H9 (cell line): ENCODE data around the gene TJP2. TPM values are rescaled to one million over a fixed set of nuclear protein-coding genes. Genes with fewer than 3 reads are reported as not detected.

Source experiments
- DNase-seq: peaks from one replicate; pipeline ENCODE4 v3.0.0-alpha.2; 2017
- H2AFZ ChIP-seq: one replicate; pipeline ENCODE4 v1.6.1; 2013; ENCODE audit warnings: mild to moderate bottlenecking, low read length, control low read depth, moderate library complexity
- H2AK5ac ChIP-seq: 2 replicates; pipeline ENCODE4 v1.6.1; 2013; ENCODE audit warnings: low read length, control low read depth, mixed read lengths; ENCODE audit not compliant: insufficient read length
- H2BK120ac ChIP-seq: one replicate; pipeline ENCODE4 v1.6.1; 2013; ENCODE audit warnings: low read depth, mild to moderate bottlenecking, low read length, control low read depth, inconsistent platforms; ENCODE audit not compliant: poor library complexity, severe bottlenecking
- H2BK12ac ChIP-seq: 2 replicates; pipeline ENCODE4 v1.6.1; 2013; ENCODE audit warnings: low read length, control low read depth, mixed read lengths, low read depth; ENCODE audit not compliant: insufficient read length
- H2BK15ac ChIP-seq: 2 replicates; pipeline ENCODE4 v1.6.1; 2013; ENCODE audit warnings: low read depth, low read length, control low read depth
- H2BK20ac ChIP-seq: one replicate; pipeline ENCODE4 v1.6.1; 2013; ENCODE audit warnings: low read depth, mild to moderate bottlenecking, low read length, control low read depth, inconsistent platforms; ENCODE audit not compliant: poor library complexity, severe bottlenecking
- H2BK5ac ChIP-seq: 2 replicates; pipeline ENCODE4 v1.6.1; 2013; ENCODE audit warnings: low read length, control low read depth, mixed read lengths; ENCODE audit not compliant: insufficient read length
- H3K14ac ChIP-seq: 2 replicates; pipeline ENCODE4 v1.6.1; 2013; ENCODE audit warnings: low read length, control low read depth; ENCODE audit not compliant: insufficient read depth
- H3K18ac ChIP-seq: 2 replicates; pipeline ENCODE4 v1.6.1; 2013; ENCODE audit warnings: low read depth, mild to moderate bottlenecking, mixed read lengths, low read length, control low read depth; ENCODE audit not compliant: insufficient read length
- H3K23ac ChIP-seq: 2 replicates; pipeline ENCODE4 v1.6.1; 2013; ENCODE audit warnings: low read length, control low read depth, mixed read lengths, low read depth; ENCODE audit not compliant: insufficient read length
- H3K23me2 ChIP-seq: 2 replicates; pipeline ENCODE4 v1.6.1; 2013; ENCODE audit warnings: low read depth, mild to moderate bottlenecking, mixed read lengths, low read length, control low read depth; ENCODE audit not compliant: insufficient read length, poor library complexity, severe bottlenecking
- H3K27ac ChIP-seq: 2 replicates; pipeline ENCODE4 v1.5.1; 2013; ENCODE audit warnings: low read length, control low read depth, mixed read lengths, low read depth; ENCODE audit not compliant: insufficient read length
- H3K27me3 ChIP-seq: 2 replicates; pipeline ENCODE4 v1.6.1; 2013; ENCODE audit warnings: low read length, control low read depth, inconsistent platforms; ENCODE audit not compliant: insufficient read depth
- H3K4ac ChIP-seq: 2 replicates; pipeline ENCODE4 v1.6.1; 2013; ENCODE audit warnings: low read depth, mild to moderate bottlenecking, control low read depth, inconsistent platforms, low read length, moderate library complexity
- H3K4me1 ChIP-seq: 2 replicates; pipeline ENCODE4 v1.6.1; 2013; ENCODE audit warnings: low read length, control low read depth, inconsistent platforms; ENCODE audit not compliant: insufficient read depth
- H3K4me2 ChIP-seq: 2 replicates; pipeline ENCODE4 v1.6.1; 2013; ENCODE audit warnings: low read length, control low read depth, mixed read lengths; ENCODE audit not compliant: insufficient read length, insufficient read depth
- H3K56ac ChIP-seq: 2 replicates; pipeline ENCODE4 v1.6.1; 2013; ENCODE audit warnings: low read depth, mild to moderate bottlenecking, mixed read lengths, low read length, control low read depth; ENCODE audit not compliant: insufficient read length
- H3K79me1 ChIP-seq: 2 replicates; pipeline ENCODE4 v1.6.1; 2013; ENCODE audit warnings: low read depth, mild to moderate bottlenecking, moderate library complexity, low read length, control low read depth, inconsistent platforms; ENCODE audit not compliant: insufficient read depth, poor library complexity, severe bottlenecking
- H3K79me2 ChIP-seq: 2 replicates; pipeline ENCODE4 v1.6.1; 2013; ENCODE audit warnings: low read length, control low read depth, inconsistent platforms; ENCODE audit not compliant: insufficient read depth
- H3K9ac ChIP-seq: 2 replicates; pipeline ENCODE4 v1.6.1; 2013; ENCODE audit warnings: low read length, control low read depth, mixed read lengths; ENCODE audit not compliant: insufficient read length; ENCODE audit errors: extremely low read depth
- H3K9me3 ChIP-seq: one replicate; pipeline ENCODE4 v1.6.1; 2013; ENCODE audit warnings: low read depth, low read length, inconsistent platforms; ENCODE audit not compliant: control insufficient read depth
- H3T11ph ChIP-seq: one replicate; pipeline ENCODE4 v1.6.1; 2013; ENCODE audit warnings: mild to moderate bottlenecking, low read length, control low read depth, inconsistent platforms
- H4K20me1 ChIP-seq: one replicate; pipeline ENCODE4 v1.6.1; 2013; ENCODE audit not compliant: control insufficient read depth, insufficient read length, insufficient read depth
- H4K5ac ChIP-seq: 2 replicates; pipeline ENCODE4 v1.6.1; 2013; ENCODE audit warnings: low read depth, mild to moderate bottlenecking, mixed read lengths, low read length, control low read depth; ENCODE audit not compliant: insufficient read length
- H4K8ac ChIP-seq: replicated peaks from 2 replicates; pipeline ENCODE4 v1.6.1; 2013; ENCODE audit warnings: low read length, control low read depth, mixed read lengths, low read depth; ENCODE audit not compliant: insufficient read length
- H4K91ac ChIP-seq: 2 replicates; pipeline ENCODE4 v1.6.1; 2013; ENCODE audit warnings: low read depth, mild to moderate bottlenecking, moderate library complexity, mixed read lengths, low read length, control low read depth; ENCODE audit not compliant: insufficient read length
- H3K27ac Mint-ChIP-seq, 3 experiments: 2 replicates in 2 of 3; 3 replicates in 1 of 3; pipeline ENCODE4 v1.8.0; 2020 to 2021; ENCODE audit warnings: mixed read lengths in 3 of 3, mild to moderate bottlenecking in 1 of 3, moderate library complexity in 1 of 3
- H3K27me3 Mint-ChIP-seq: 2 replicates; pipeline ENCODE4 v1.8.0; 2021; ENCODE audit warnings: low read depth, mild to moderate bottlenecking, moderate library complexity, mixed read lengths
- H3K36me3 Mint-ChIP-seq, 3 experiments: 2 replicates in 2 of 3; 3 replicates in 1 of 3; pipeline ENCODE4 v1.8.0; 2020 to 2021; ENCODE audit warnings: low read depth in 3 of 3, mixed read lengths in 3 of 3; ENCODE audit not compliant: insufficient read depth in 1 of 3
- H3K4me1 Mint-ChIP-seq, 2 experiments: 2 replicates each; pipeline ENCODE4 v1.8.0; 2020; ENCODE audit warnings: mixed read lengths in 2 of 2
- H3K4me3 Mint-ChIP-seq, 2 experiments: 2 replicates in 1 of 2; 3 replicates in 1 of 2; pipeline ENCODE4 v1.8.0; 2020 to 2021; ENCODE audit warnings: mild to moderate bottlenecking in 2 of 2, mixed read lengths in 2 of 2, moderate library complexity in 1 of 2
- H3K9me3 Mint-ChIP-seq, 2 experiments: 2 replicates in 1 of 2; 3 replicates in 1 of 2; pipeline ENCODE4 v1.8.0; 2020; ENCODE audit warnings: mild to moderate bottlenecking in 2 of 2, mixed read lengths in 2 of 2, moderate library complexity in 1 of 2
- CTCF ChIP-seq: fragments of 200-600 bp; sonication (generic); conservative IDR thresholded peaks from 3 replicates; pipeline ENCODE4 v1.8.0; 2021; ENCODE audit warnings: antibody characterized with exemption, mild to moderate bottlenecking
- WGBS: extraction: QIAGEN DNeasy Blood & Tissue Kit; methylation state at CpG from one replicate; pipeline ENCODE4 v1.1.7; 2013; ENCODE audit warnings: missing lambda C conversion rate, low lambda C conversion rate, mixed read lengths; ENCODE audit not compliant: insufficient read length; ENCODE audit errors: extremely low coverage; 5-methylcytosine and 5-hydroxymethylcytosine counted together
- total RNA-seq: library from RNA; stranded (reverse); gene quantifications from 2 replicates; pipeline ENCODE4 v1.2.1, GENCODE V29; 2021

TJP2 gene
- total RNA-seq, 1 experiment from 2014 or later = 130 TPM

DNA sequence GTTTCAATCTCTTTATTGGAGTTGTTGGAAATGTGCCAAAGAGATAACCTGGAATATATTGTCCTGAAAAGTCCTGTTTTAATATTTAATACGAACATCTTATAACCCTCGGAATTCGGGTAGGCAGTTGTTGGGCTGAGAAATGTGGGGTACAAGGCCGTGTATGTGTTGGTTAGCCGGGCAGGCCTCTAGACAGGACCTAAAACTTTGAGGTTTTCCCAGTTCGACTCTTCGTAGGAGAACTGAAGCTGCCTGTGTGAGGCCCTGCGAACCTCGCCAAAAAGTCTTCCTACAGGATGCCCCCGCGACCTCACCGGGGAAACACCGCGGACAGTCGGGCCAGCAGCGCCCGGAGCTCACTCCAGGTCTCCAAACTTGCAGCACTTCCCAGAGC, 583 bp upstream of the TJP2 start:
- Histone ChIP-seq H3K27ac (no peak overlapping the region), H3K23me2 (peaks cover 13% of the 10 kb centered on the region), H4K8ac (no peak overlapping the region), H4K91ac (no peak overlapping the region), H3K23ac (no peak overlapping the region), H3K4ac (no peak overlapping the region), H3K79me2 (peaks cover 8% of the 10 kb centered on the region; the same call in 1 of the 2 replicates), H3T11ph (no peak overlapping the region), H4K20me1 (no peaks in the 10 kb centered on the region), H2BK20ac (no peak overlapping the region), H3K56ac (no peak overlapping the region), H4K5ac (no peak overlapping the region), H2BK5ac (no peak overlapping the region), H2BK120ac (no peak overlapping the region), H2BK12ac (no peak overlapping the region), H3K18ac (no peak overlapping the region), H2AK5ac (no peak overlapping the region), H3K14ac (peak overlapping the region; percentile 43; the same call in 1 of the 2 replicates), H3K9me3 (no peaks in the 10 kb centered on the region), H3K9ac (peak overlapping the region; percentile 30), H3K27me3 (no peaks in the 10 kb centered on the region), H2AFZ (no peak overlapping the region), H2BK15ac (no peak overlapping the region), H3K4me2 (peak overlapping the region; percentile 65), H3K4me1 (peaks cover 16% of the 10 kb centered on the region), H3K79me1 (peaks cover 5% of the 10 kb centered on the region)
- DNase-seq = no peak
- Mint-ChIP-seq H3K27me3 (peaks cover 15% of the 10 kb centered on the region), H3K36me3 (no peaks in the 10 kb centered on the region; a peak in 1 of 7 replicates), H3K27ac (peak overlapping the region in 1 of 3 experiments; percentile 85; a peak in 1 of 7 replicates), H3K4me3 (peak overlapping the region; percentile 72 to 85), H3K9me3 (no peaks in the 10 kb centered on the region; a peak in 1 of 5 replicates), H3K4me1 (peaks cover 55 to 60% of the 10 kb centered on the region in 2 experiments)
- WGBS = no CpG with 5 or more reads among the region's 17 CpGs
- TF ChIP-seq CTCF = no peak
